IMR-90 (cell line): ENCODE results near the gene PDE8B. TPM values are rescaled to one million over a fixed set of nuclear protein-coding genes. Genes with fewer than 3 reads are reported as not detected.

ENCODE experiments used
- ATAC-seq: fragments of 200-7000 bp; cut with Tn5 transposase; 2 replicates; pipeline ENCODE4 v1.9.1; 2020; ENCODE audit warnings: low read depth, mild to moderate bottlenecking, moderate library complexity
- BruUV-seq: library from RNA; stranded (reverse); fragments of 400-500 nt; replicated peaks from 2 replicates; lab custom pipeline; 2021; lab: Mats Ljungman, UMichigan
- CTCF ChIA-PET: fragments of 300-600 bp; formaldehyde crosslinking; extraction: SDS; loops from one replicate; lab custom pipeline; 2021; ENCODE audit warnings: antibody characterized with exemption; lab: Yijun Ruan, JAX
- POLR2A ChIA-PET: fragments of 300-600 bp; sonication (Branson Sonifier 250); formaldehyde crosslinking; loops from one replicate; lab custom pipeline; 2022; ENCODE audit warnings: antibody characterized with exemption; ENCODE audit not compliant: unreplicated experiment; lab: Charles Lee
- DNase-seq: peaks from one replicate; pipeline ENCODE4 v3.0.0; 2013
- H2AFZ ChIP-seq: replicated peaks from 2 replicates; pipeline ENCODE3; 2013; ENCODE audit warnings: low read length, mild to moderate bottlenecking; ENCODE audit not compliant: poor library complexity
- H2AK5ac ChIP-seq: 2 replicates; pipeline ENCODE4 v1.6.1; 2013; ENCODE audit warnings: low read depth, low read length, inconsistent platforms
- H2AK9ac ChIP-seq: replicated peaks from 2 replicates; pipeline ENCODE3; 2013; ENCODE audit warnings: mild to moderate bottlenecking, low read depth, low read length, moderate library complexity; ENCODE audit not compliant: poor library complexity
- H2BK120ac ChIP-seq: 2 replicates; pipeline ENCODE4 v1.6.1; 2013; ENCODE audit warnings: low read depth, low read length, inconsistent platforms
- H2BK15ac ChIP-seq: 3 replicates; pipeline ENCODE4 v1.6.1; 2013; ENCODE audit warnings: low read depth, low read length, inconsistent platforms
- H2BK20ac ChIP-seq: 2 replicates; pipeline ENCODE4 v1.6.1; 2013; ENCODE audit warnings: low read depth, mild to moderate bottlenecking, inconsistent platforms, low read length, moderate library complexity
- H2BK5ac ChIP-seq: 2 replicates; pipeline ENCODE4 v1.6.1; 2013; ENCODE audit warnings: mild to moderate bottlenecking, low read depth, low read length, inconsistent platforms; ENCODE audit not compliant: poor library complexity, severe bottlenecking
- H3K14ac ChIP-seq: replicated peaks from 2 replicates; pipeline ENCODE4 v1.6.1; 2013; ENCODE audit warnings: low read depth, low read length, inconsistent platforms
- H3K18ac ChIP-seq: 2 replicates; pipeline ENCODE4 v1.6.1; 2013; ENCODE audit warnings: low read depth, low read length, control low read depth
- H3K23ac ChIP-seq: 2 replicates; pipeline ENCODE4 v1.6.1; 2013; ENCODE audit warnings: low read depth, low read length, inconsistent platforms
- H3K27ac ChIP-seq: 2 replicates; pipeline ENCODE4 v1.5.1; 2013; ENCODE audit warnings: mild to moderate bottlenecking, control low read depth, low read length; ENCODE audit not compliant: insufficient read depth
- H3K27me3 ChIP-seq: 2 replicates; pipeline ENCODE4 v1.6.1; 2013; ENCODE audit warnings: low read length; ENCODE audit not compliant: control insufficient read depth, insufficient read depth
- H3K36me3 ChIP-seq: 2 replicates; pipeline ENCODE4 v1.6.1; 2013; ENCODE audit warnings: low read length, mixed read lengths; ENCODE audit not compliant: control insufficient read depth, insufficient read depth
- H3K4ac ChIP-seq: 2 replicates; pipeline ENCODE4 v1.6.1; 2013; ENCODE audit warnings: low read depth, low read length, inconsistent platforms
- H3K4me1 ChIP-seq: 2 replicates; pipeline ENCODE4 v1.6.1; 2013; ENCODE audit warnings: low read length, mixed read lengths; ENCODE audit not compliant: control insufficient read depth, insufficient read depth
- H3K4me2 ChIP-seq: 2 replicates; pipeline ENCODE4 v1.6.1; 2013; ENCODE audit warnings: low read depth, mild to moderate bottlenecking, control low read depth, low read length, moderate library complexity
- H3K4me3 ChIP-seq: 2 replicates; pipeline ENCODE4 v1.5.1; 2013; ENCODE audit warnings: low read depth, mild to moderate bottlenecking, control low read depth, low read length, moderate library complexity; ENCODE audit not compliant: insufficient read depth
- H3K56ac ChIP-seq: 2 replicates; pipeline ENCODE4 v1.6.1; 2013; ENCODE audit warnings: low read length, inconsistent platforms; ENCODE audit not compliant: insufficient read depth; ENCODE audit errors: extremely low read depth
- H3K79me1 ChIP-seq, 2 experiments: 2 replicates each; pipeline ENCODE4 v1.6.1; 2013; ENCODE audit warnings: low read length in 2 of 2, inconsistent platforms in 1 of 2, low read depth in 1 of 2
- H3K9ac ChIP-seq: 2 replicates; pipeline ENCODE4 v1.6.1; 2013; ENCODE audit warnings: low read depth, low read length, control low read depth
- H3K9me1 ChIP-seq: 2 replicates; pipeline ENCODE4 v1.6.1; 2013; ENCODE audit warnings: low read length, inconsistent platforms; ENCODE audit not compliant: insufficient read depth
- H3K9me3 ChIP-seq: 2 replicates; pipeline ENCODE4 v1.6.1; 2013; ENCODE audit warnings: low read length; ENCODE audit not compliant: control insufficient read depth, insufficient read depth
- H4K20me1 ChIP-seq: 2 replicates; pipeline ENCODE4 v1.6.1; 2013; ENCODE audit warnings: low read length, inconsistent platforms; ENCODE audit not compliant: insufficient read depth
- H4K5ac ChIP-seq: 2 replicates; pipeline ENCODE4 v1.6.1; 2013; ENCODE audit warnings: mild to moderate bottlenecking, low read depth, low read length, control low read depth
- H4K8ac ChIP-seq, 2 experiments: 2 replicates each; pipeline ENCODE4 v1.6.1; 2013; ENCODE audit warnings: low read depth in 2 of 2, low read length in 2 of 2, control low read depth in 1 of 2, inconsistent platforms in 1 of 2
- H4K91ac ChIP-seq: 2 replicates; pipeline ENCODE4 v1.6.1; 2013; ENCODE audit warnings: low read depth, low read length, inconsistent platforms; ENCODE audit not compliant: insufficient read depth
- FOS ChIP-seq: fragments of 150-350 bp; IDR thresholded peaks from 2 replicates; pipeline ENCODE4 v1.6.1; 2016; ENCODE audit warnings: low read depth, low read length
- MXI1 ChIP-seq: IDR thresholded peaks from 2 replicates; pipeline ENCODE4 v1.6.1; 2012; ENCODE audit warnings: low read depth, mild to moderate bottlenecking, low read length, moderate library complexity, borderline replicate concordance
- WGBS, 2 experiments: methylation state at CpG; one replicate each; pipeline versions ENCODE4 v1.1.5 to v1.1.7; 2013; ENCODE audit warnings: missing lambda C conversion rate in 2 of 2; ENCODE audit not compliant: insufficient read length in 1 of 2; ENCODE audit errors: extremely low coverage in 2 of 2; 5-methylcytosine and 5-hydroxymethylcytosine counted together
- dilution Hi-C: fragments of 300-500 bp; cut with HindIII; formaldehyde crosslinking; loops from one replicate; pipeline ENCODE4 v1.14.3; 2018; ENCODE audit warnings: low sequenced_read_pairs; ENCODE audit not compliant: unreplicated experiment
- in situ Hi-C: fragments of 300-500 bp; cut with MboI; formaldehyde crosslinking; loops from 3 replicates; pipeline ENCODE4 v1.14.3; 2019; ENCODE audit warnings: low sequenced_read_pairs, inconsistent platforms, mixed read lengths
- intact Hi-C: fragments of 100-400 bp; cut with micrococcal nuclease; formaldehyde crosslinking; loops from 2 replicates; pipeline ENCODE4 v1.10.0; 2022
- polyA plus RNA-seq, 3 experiments: library from polyadenylated mRNA; depleted of rRNA; stranded (reverse); fragments of >200 nt; gene quantifications; 2 replicates each; pipeline ENCODE4 v1.2.3, GENCODE V29; 2012; ENCODE audit warnings: low replicate concordance in 1 of 3
- total RNA-seq: library from RNA; depleted of rRNA; stranded (reverse); fragments of >200 nt; gene quantifications from 2 replicates; pipeline ENCODE4 v1.2.3, GENCODE V29; 2012
- TF ChIP-seq, protein P1 (sequence below): conservative IDR thresholded peaks from 2 replicates; pipeline ENCODE4 v1.5.1; 2012; ENCODE audit warnings: mild to moderate bottlenecking, low read depth, low read length, improper control_type of control experiment

PDE8B gene
- total and polyA plus RNA-seq, 2 of the 4 experiments (the other 2 are of a cell fraction) = under 0.01 to 0.03 TPM

- H3K9ac ChIP-seq = no peak overlapping the region
- no peak overlapping the region for H4K8ac ChIP-seq
- no peaks in the 10 kb centered on the region for H4K20me1 ChIP-seq
- H3K18ac ChIP-seq = no peak overlapping the region; the same call in 1 of the 2 replicates
- H3K9me1 ChIP-seq = no peaks in the 10 kb centered on the region
- H2AFZ ChIP-seq = no peak overlapping the region
- dilution Hi-C loops = no loop called here
- TF ChIP-seq, protein P1, sequence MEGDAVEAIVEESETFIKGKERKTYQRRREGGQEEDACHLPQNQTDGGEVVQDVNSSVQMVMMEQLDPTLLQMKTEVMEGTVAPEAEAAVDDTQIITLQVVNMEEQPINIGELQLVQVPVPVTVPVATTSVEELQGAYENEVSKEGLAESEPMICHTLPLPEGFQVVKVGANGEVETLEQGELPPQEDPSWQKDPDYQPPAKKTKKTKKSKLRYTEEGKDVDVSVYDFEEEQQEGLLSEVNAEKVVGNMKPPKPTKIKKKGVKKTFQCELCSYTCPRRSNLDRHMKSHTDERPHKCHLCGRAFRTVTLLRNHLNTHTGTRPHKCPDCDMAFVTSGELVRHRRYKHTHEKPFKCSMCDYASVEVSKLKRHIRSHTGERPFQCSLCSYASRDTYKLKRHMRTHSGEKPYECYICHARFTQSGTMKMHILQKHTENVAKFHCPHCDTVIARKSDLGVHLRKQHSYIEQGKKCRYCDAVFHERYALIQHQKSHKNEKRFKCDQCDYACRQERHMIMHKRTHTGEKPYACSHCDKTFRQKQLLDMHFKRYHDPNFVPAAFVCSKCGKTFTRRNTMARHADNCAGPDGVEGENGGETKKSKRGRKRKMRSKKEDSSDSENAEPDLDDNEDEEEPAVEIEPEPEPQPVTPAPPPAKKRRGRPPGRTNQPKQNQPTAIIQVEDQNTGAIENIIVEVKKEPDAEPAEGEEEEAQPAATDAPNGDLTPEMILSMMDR = no peak
- no peak for TF ChIP-seq FOS
- no peak for TF ChIP-seq MXI1
- H2BK120ac ChIP-seq = no peak overlapping the region
- H3K79me1 ChIP-seq = no peaks in the 10 kb centered on the region
- no peak overlapping the region for H3K23ac ChIP-seq
- H2BK15ac ChIP-seq = no peak overlapping the region
- H3K14ac ChIP-seq = no peak overlapping the region
- H4K91ac ChIP-seq = no peak overlapping the region
- no peak overlapping the region for H3K4me2 ChIP-seq
- H2BK5ac ChIP-seq = no peak overlapping the region
- BruUV-seq = no TSS peak
- CTCF ChIA-PET = no interaction called here
- no peak overlapping the region for H4K5ac ChIP-seq
- no peak overlapping the region for H2BK20ac ChIP-seq
- POLR2A ChIA-PET = no interaction called here
- no peak overlapping the region for H2AK5ac ChIP-seq
- ATAC-seq (no peak), DNase-seq (peak; percentile 2)
- intact Hi-C loops = no loop called here
- H3K4ac ChIP-seq = no peak overlapping the region
- no peak overlapping the region for H2AK9ac ChIP-seq
- H3K56ac ChIP-seq = no peak overlapping the region
- peaks cover 21% of the 10 kb centered on the region for H3K27me3 ChIP-seq
- no peaks in the 10 kb centered on the region; the same call in 1 of the 2 replicates for H3K4me1 ChIP-seq
- H3K36me3 ChIP-seq = no peaks in the 10 kb centered on the region
- H3K4me3 ChIP-seq = no peak overlapping the region
- no CpG with 5 or more reads among the region's 8 CpGs for WGBS, 2 experiments
- no peaks in the 10 kb centered on the region for H3K9me3 ChIP-seq
- H3K27ac ChIP-seq = no peak overlapping the region
- in situ Hi-C loops = loop anchor here (25.0 kb wide), 1 partner anchor 338 kb away; no protein-coding TSS in a partner anchor
These were observed 15.1 kb downstream of the PDE8B start for GRCh38 chr5:77225531-77225930.
